LNCaP clone FGC (cell line): Measurements from ENCODE around the gene CPZ.

Experiments
- DNase-seq: peaks from one replicate; pipeline ENCODE4 v3.0.0-alpha.2; 2011; ENCODE audit warnings: low read depth
- H3K4me3 ChIP-seq: 2 replicates; pipeline ENCODE4 v1.5.1; 2011; ENCODE audit warnings: mild to moderate bottlenecking, low read depth, low read length, control low read depth
- CTCF ChIP-seq: IDR thresholded peaks from 2 replicates; pipeline ENCODE4 v1.5.1; 2012; ENCODE audit warnings: mild to moderate bottlenecking; ENCODE audit not compliant: control insufficient read depth, insufficient read depth; ENCODE audit errors: extremely low read depth

Gene CPZ

GRCh38 chr4:8666581-8666980 is 74.0 kb downstream of the CPZ start:
- DNase-seq = no peak
- TF ChIP-seq CTCF = no peak
- no peak overlapping the region for H3K4me3 ChIP-seq
